ENCODE measurements around the gene UVSSA.

Gene UVSSA

GRCh38 chr4:1350169-1350520, 3.1 kb downstream of the UVSSA start:
- Mint-ChIP-seq H3K36me3 (ENCODE audit: low read depth) (no peaks in the 10 kb centered on the region), H3K9me3 (no peaks in the 10 kb centered on the region), H3K27ac (peak overlapping the region in 2 of 3 experiments; percentile 7 to 39), H3K4me3 (peak overlapping the region in 2 of 3 experiments; percentile 50 to 63), H3K4me1 (peaks cover 24% of the 10 kb centered on the region), H3K27me3 (ENCODE audit: low read depth) (no peaks in the 10 kb centered on the region)
- no peak for TF ChIP-seq CTCF (IDR thresholded peaks at IDR 0.05; ENCODE audit: unreplicated experiment in 3 of 3)

- peak; percentile 92 to 96 (median 94) for TF ChIP-seq CTCF (IDR thresholded peaks at IDR 0.05; ENCODE audit: unreplicated experiment in 3 of 3)
- Mint-ChIP-seq H3K4me3 (peak overlapping the region in 1 of 3 experiments; percentile 50), H3K27ac (no peak overlapping the region), H3K36me3 (ENCODE audit: low read depth) (peaks cover 4% of the 10 kb centered on the region), H3K27me3 (ENCODE audit: low read depth) (no peaks in the 10 kb centered on the region), H3K9me3 (no peaks in the 10 kb centered on the region), H3K4me1 (peaks cover 19% of the 10 kb centered on the region)
These were observed 5.0 kb downstream of the UVSSA start for GRCh38 chr4:1351854-1352566.

- Mint-ChIP-seq H3K4me1 (peaks cover 19% of the 10 kb centered on the region), H3K36me3 (ENCODE audit: low read depth) (peaks cover 4% of the 10 kb centered on the region), H3K4me3 (no peak overlapping the region), H3K27me3 (ENCODE audit: low read depth) (no peaks in the 10 kb centered on the region), H3K9me3 (no peaks in the 10 kb centered on the region), H3K27ac (no peak overlapping the region)
- TF ChIP-seq CTCF (IDR thresholded peaks at IDR 0.05; ENCODE audit: unreplicated experiment in 3 of 3) = no peak
These were observed 5.5 kb downstream of the UVSSA start for GRCh38 chr4:1352567-1352900.

GRCh38 chr4:1353186-1354055, 6.4 kb downstream of the UVSSA start:
- Mint-ChIP-seq H3K27ac (no peak overlapping the region), H3K36me3 (ENCODE audit: low read depth) (peaks cover 4% of the 10 kb centered on the region), H3K9me3 (no peaks in the 10 kb centered on the region), H3K27me3 (ENCODE audit: low read depth) (no peaks in the 10 kb centered on the region), H3K4me1 (peaks cover 14% of the 10 kb centered on the region), H3K4me3 (no peak overlapping the region)
- no peak for TF ChIP-seq CTCF (IDR thresholded peaks at IDR 0.05; ENCODE audit: unreplicated experiment in 3 of 3)

GRCh38 chr4:1354136-1354982, 7.4 kb downstream of the UVSSA start:
- no peaks in the 10 kb centered on the region for H3K9me3 Mint-ChIP-seq

More at GRCh38 chr4:1354136-1354982, 7.4 kb downstream of the UVSSA start:
- H3K36me3 Mint-ChIP-seq (ENCODE audit: low read depth) = peaks cover 9% of the 10 kb centered on the region
- no peak overlapping the region for H3K4me3 Mint-ChIP-seq
- H3K27me3 Mint-ChIP-seq (ENCODE audit: low read depth) = no peaks in the 10 kb centered on the region
- TF ChIP-seq CTCF (IDR thresholded peaks at IDR 0.05; ENCODE audit: unreplicated experiment in 3 of 3) = no peak
- H3K27ac Mint-ChIP-seq = no peak overlapping the region
- H3K4me1 Mint-ChIP-seq = peaks cover 5% of the 10 kb centered on the region
